Endodermal cell (in vitro differentiated cells): ENCODE data around the gene CLEC18A. TPM values are rescaled to one million over a fixed set of nuclear protein-coding genes. Genes with fewer than 3 reads are reported as not detected.
"Not testable (repeated sequence)": the region's sequence is repeated elsewhere in the genome, so short reads cannot be mapped to it uniquely, and the experiment has no call there.

ENCODE experiments used
- DNase-seq: peaks from one replicate; pipeline ENCODE4 v3.0.0-alpha.2; 2017
- H3K27ac ChIP-seq: 2 replicates; pipeline ENCODE4 v1.5.1; 2013; ENCODE audit warnings: mild to moderate bottlenecking, low read depth, low read length, moderate library complexity
- H3K27me3 ChIP-seq: 2 replicates; pipeline ENCODE4 v1.6.1; 2013; ENCODE audit warnings: mild to moderate bottlenecking, low read length, moderate library complexity; ENCODE audit not compliant: insufficient read depth, control insufficient read depth, poor library complexity, severe bottlenecking
- H3K36me3 ChIP-seq: 2 replicates; pipeline ENCODE4 v1.7.0; 2013; ENCODE audit warnings: mild to moderate bottlenecking, low read length, moderate library complexity; ENCODE audit not compliant: control insufficient read depth, insufficient read depth
- H3K4me1 ChIP-seq: one replicate; pipeline ENCODE4 v1.7.0; 2013; ENCODE audit warnings: low read length; ENCODE audit not compliant: control insufficient read depth, insufficient read depth
- H3K4me3 ChIP-seq: 2 replicates; pipeline ENCODE4 v1.5.1; 2013; ENCODE audit warnings: mild to moderate bottlenecking, low read length, moderate library complexity
- H3K9ac ChIP-seq: 2 replicates; pipeline ENCODE4 v1.6.1; 2013; ENCODE audit warnings: mild to moderate bottlenecking, low read length, moderate library complexity; ENCODE audit not compliant: poor library complexity, severe bottlenecking; ENCODE audit errors: extremely low read depth
- H3K9me3 ChIP-seq: 2 replicates; pipeline ENCODE4 v1.6.1; 2013; ENCODE audit warnings: mild to moderate bottlenecking, low read length, moderate library complexity; ENCODE audit not compliant: control insufficient read depth
- H3K27ac Mint-ChIP-seq: 2 replicates; pipeline ENCODE4 v1.8.0; 2020; ENCODE audit warnings: mixed read lengths
- H3K27me3 Mint-ChIP-seq: 2 replicates; pipeline ENCODE4 v1.8.0; 2021; ENCODE audit warnings: mild to moderate bottlenecking, mixed read lengths; ENCODE audit not compliant: insufficient read depth
- H3K36me3 Mint-ChIP-seq: 2 replicates; pipeline ENCODE4 v1.8.0; 2020; ENCODE audit warnings: low read depth, mixed read lengths
- H3K4me1 Mint-ChIP-seq: 2 replicates; pipeline ENCODE4 v1.8.0; 2020; ENCODE audit warnings: mixed read lengths
- H3K4me3 Mint-ChIP-seq: 2 replicates; pipeline ENCODE4 v1.8.0; 2020; ENCODE audit warnings: mild to moderate bottlenecking, moderate library complexity, mixed read lengths
- H3K9me3 Mint-ChIP-seq: 2 replicates; pipeline ENCODE4 v1.8.0; 2020; ENCODE audit warnings: mild to moderate bottlenecking, mixed read lengths
- WGBS, 2 experiments: methylation state at CpG; one replicate each; pipeline versions ENCODE4 v1.1.5 to v1.1.7; 2013; ENCODE audit warnings: missing lambda C conversion rate in 2 of 2, mixed read lengths in 1 of 2; ENCODE audit not compliant: insufficient coverage in 1 of 2, insufficient read length in 1 of 2; 5-methylcytosine and 5-hydroxymethylcytosine counted together
- total RNA-seq, 2 donors: library from RNA; stranded (reverse); fragmentation: NEBNext Ultra II Directional in 1 of 2; extraction: Animal tissue kit (Norgen Biotek cat#: 25700) in 1 of 2; gene quantifications; 2 replicates in 1 of 2; 3 replicates in 1 of 2; pipeline ENCODE4 v1.2.1, GENCODE V29; 2021

Gene CLEC18A
- total RNA-seq, 2 donors from 2014 or later, result 2.0 to 2.2 TPM

GRCh38 chr16:69950411-69950810, 723 bp upstream of the CLEC18A start:
- not testable (repeated sequence) for H3K4me3 ChIP-seq, H3K4me1 Mint-ChIP-seq, H3K36me3 Mint-ChIP-seq

GRCh38 chr16:69951672-69952031, 518 bp downstream of the CLEC18A start:
- not testable (repeated sequence) for H3K27me3 Mint-ChIP-seq, H3K4me3 ChIP-seq, H3K27me3 ChIP-seq, H3K4me1 Mint-ChIP-seq, H3K9me3 Mint-ChIP-seq, DNase-seq, H3K4me1 ChIP-seq, H3K9ac ChIP-seq, H3K36me3 Mint-ChIP-seq, H3K27ac Mint-ChIP-seq, H3K36me3 ChIP-seq, H3K9me3 ChIP-seq, H3K4me3 Mint-ChIP-seq
- WGBS, 2 experiments, result no CpG with 5 or more reads among the region's 14 CpGs
- H3K27ac ChIP-seq, result peak overlapping the region; percentile 88

More at GRCh38 chr16:69950411-69950810, 723 bp upstream of the CLEC18A start:
- not testable (repeated sequence) for H3K9ac ChIP-seq, H3K4me1 ChIP-seq, H3K27me3 ChIP-seq, DNase-seq, H3K27ac ChIP-seq, H3K9me3 ChIP-seq, H3K9me3 Mint-ChIP-seq, H3K27me3 Mint-ChIP-seq, H3K36me3 ChIP-seq, H3K27ac Mint-ChIP-seq, H3K4me3 Mint-ChIP-seq
- no CpG with 5 or more reads among the region's 17 CpGs for WGBS, 2 experiments

- not testable (repeated sequence) for H3K4me3 Mint-ChIP-seq, H3K4me3 ChIP-seq, H3K36me3 ChIP-seq, H3K27me3 ChIP-seq, H3K27me3 Mint-ChIP-seq, H3K27ac ChIP-seq, H3K4me1 ChIP-seq, H3K36me3 Mint-ChIP-seq, H3K4me1 Mint-ChIP-seq, H3K9ac ChIP-seq, H3K27ac Mint-ChIP-seq, H3K9me3 ChIP-seq, H3K9me3 Mint-ChIP-seq, DNase-seq
- 88% methylated on average over 5 of the region's 15 CpGs; no CpG with 5 or more reads in 1 of the 2 experiments for WGBS, 2 experiments
These were observed 982 bp downstream of the CLEC18A start for GRCh38 chr16:69952116-69952515.

- H3K4me1 Mint-ChIP-seq, DNase-seq, H3K27ac ChIP-seq, H3K4me3 Mint-ChIP-seq, H3K27me3 Mint-ChIP-seq, H3K4me1 ChIP-seq, H3K9me3 Mint-ChIP-seq, H3K9ac ChIP-seq, H3K36me3 Mint-ChIP-seq, H3K27ac Mint-ChIP-seq, H3K27me3 ChIP-seq, H3K36me3 ChIP-seq, H3K4me3 ChIP-seq, H3K9me3 ChIP-seq: not testable (repeated sequence)
- 98% methylated on average over 10 of the region's 24 CpGs; no CpG with 5 or more reads in 1 of the 2 experiments for WGBS, 2 experiments
These were observed 1.6 kb downstream of the CLEC18A start for GRCh38 chr16:69952572-69953355.

GRCh38 chr16:69954241-69954640, 3.1 kb downstream of the CLEC18A start:
- H3K27ac ChIP-seq, H3K27ac Mint-ChIP-seq, H3K4me3 Mint-ChIP-seq, H3K36me3 ChIP-seq, H3K9me3 ChIP-seq, H3K9ac ChIP-seq, H3K4me3 ChIP-seq, H3K27me3 Mint-ChIP-seq, H3K9me3 Mint-ChIP-seq, H3K27me3 ChIP-seq, H3K4me1 ChIP-seq, H3K4me1 Mint-ChIP-seq, H3K36me3 Mint-ChIP-seq, DNase-seq: not testable (repeated sequence)
- whole genome bisulfite sequencing, 2 experiments, result 95% methylated on average over 9 of the region's 13 CpGs; no CpG with 5 or more reads in 1 of the 2 experiments

GRCh38 chr16:69963312-69963711, 12.2 kb downstream of the CLEC18A start:
- H3K36me3 Mint-ChIP-seq, H3K9ac ChIP-seq, H3K27ac Mint-ChIP-seq, H3K27me3 ChIP-seq, H3K4me1 ChIP-seq, H3K27ac ChIP-seq, H3K4me3 Mint-ChIP-seq, H3K36me3 ChIP-seq, H3K27me3 Mint-ChIP-seq, H3K4me1 Mint-ChIP-seq, H3K9me3 Mint-ChIP-seq, DNase-seq, H3K9me3 ChIP-seq, H3K4me3 ChIP-seq: not testable (repeated sequence)
- no CpG with 5 or more reads among the region's 9 CpGs for WGBS, 2 experiments

GRCh38 chr16:69964960-69965660, 14.0 kb downstream of the CLEC18A start:
- H3K4me3 Mint-ChIP-seq, result peak overlapping the region; percentile 44
- not testable (repeated sequence) for H3K9me3 Mint-ChIP-seq, H3K4me3 ChIP-seq, H3K27me3 ChIP-seq, H3K4me1 Mint-ChIP-seq, H3K27ac Mint-ChIP-seq, H3K4me1 ChIP-seq, H3K27me3 Mint-ChIP-seq, H3K9me3 ChIP-seq, H3K9ac ChIP-seq, H3K36me3 ChIP-seq, H3K36me3 Mint-ChIP-seq, H3K27ac ChIP-seq
- 36 to 58% methylated on average over 5 to 7 of the region's 68 CpGs for WGBS, 2 experiments
- DNase-seq, result peak; percentile 73
